ENCODE results near the gene CREB5.

Gene CREB5

GRCh38 chr7:28695300-28696295, 283.3 kb downstream of the CREB5 start:
- no peak for DNase-seq

DNA sequence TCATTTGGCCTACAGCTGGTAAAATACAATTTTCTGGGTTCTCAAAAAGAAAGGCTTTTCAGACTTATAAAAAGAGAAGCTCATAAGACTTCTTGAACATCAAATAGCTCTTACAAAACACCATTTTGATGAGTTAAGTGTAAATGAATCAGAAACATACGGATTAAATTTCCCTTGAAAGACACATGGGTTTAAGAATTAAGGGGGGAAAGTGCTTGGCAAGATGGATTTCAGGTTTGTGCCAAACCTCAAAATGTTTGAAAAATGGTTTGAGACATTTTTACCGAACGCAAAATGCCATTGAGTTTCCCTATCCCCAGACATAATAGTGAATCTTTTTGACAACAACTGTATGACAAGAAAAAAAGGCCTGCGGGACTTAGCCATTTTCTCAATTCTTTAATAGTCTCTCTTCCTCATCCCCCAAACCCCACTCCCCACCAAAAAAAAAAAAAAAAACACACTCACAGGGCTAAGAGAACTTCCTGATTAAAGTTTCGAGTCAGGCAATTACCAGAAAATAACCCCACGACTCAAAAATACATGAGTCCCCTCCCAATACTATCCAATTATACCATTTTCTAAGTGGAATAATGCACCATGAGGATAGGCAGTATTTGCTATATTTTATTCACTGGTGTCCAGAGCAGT, 285.7 kb downstream of the CREB5 start:
- DNase-seq = no peak

DNA sequence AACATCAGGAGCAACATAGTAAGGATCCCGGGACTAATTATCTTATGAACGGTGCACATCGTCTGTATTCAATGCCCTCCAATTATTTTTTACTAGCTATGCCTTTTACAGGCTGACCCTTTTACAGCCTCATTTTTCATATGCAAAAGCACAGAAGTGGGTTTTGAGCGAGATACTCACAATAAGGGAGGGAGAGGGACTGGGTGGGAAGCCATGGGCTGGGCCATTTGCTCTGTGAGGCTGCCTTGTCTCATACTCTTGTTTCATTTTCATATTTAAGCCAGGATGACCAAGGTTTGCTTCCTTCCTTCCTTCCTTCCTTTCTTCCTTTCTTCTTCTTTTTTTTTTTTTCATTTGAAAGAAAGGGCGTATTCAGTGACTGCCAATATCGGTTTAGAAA, 286.5 kb downstream of the CREB5 start:
- DNase-seq = no peak

DNA sequence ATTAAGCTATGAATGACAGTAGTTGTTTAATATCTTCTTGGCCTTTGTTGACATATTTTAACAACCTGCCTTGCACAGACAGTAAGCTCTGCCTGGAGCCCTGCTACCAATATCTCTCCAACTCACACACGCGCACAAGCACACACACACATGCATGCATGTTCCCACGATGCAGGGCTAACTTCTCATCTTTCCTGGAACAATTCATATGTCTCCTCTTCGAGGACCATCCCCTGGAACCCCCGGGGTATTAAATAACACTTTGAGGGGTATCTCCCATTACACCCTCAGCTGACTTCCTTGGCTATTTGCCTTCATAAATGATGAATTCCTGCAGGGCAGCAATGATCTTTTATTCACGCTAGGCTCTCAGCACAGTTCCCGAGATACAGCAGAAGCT, 287.8 kb downstream of the CREB5 start:
- no peak for DNase-seq

DNA sequence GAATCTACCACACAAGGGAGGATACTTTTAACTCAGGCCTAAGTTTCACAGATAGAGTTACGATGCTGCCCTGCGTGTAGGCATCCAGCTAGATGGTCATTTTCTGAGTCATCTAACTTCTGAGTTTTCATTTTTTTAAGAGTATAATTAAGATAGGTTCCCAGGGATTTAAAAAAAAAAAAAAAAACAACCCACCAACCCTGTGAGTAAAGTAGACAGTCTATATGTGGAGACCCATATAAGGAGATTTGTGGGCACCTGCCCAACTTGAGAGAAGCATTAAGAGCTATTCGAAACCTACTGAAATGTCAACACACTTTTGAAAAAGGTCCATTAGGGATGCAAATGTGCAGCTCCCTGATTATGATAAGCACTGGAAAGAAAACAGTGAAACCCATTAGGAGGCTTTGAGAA, 288.5 kb downstream of the CREB5 start:
- no peak for DNase-seq

DNA sequence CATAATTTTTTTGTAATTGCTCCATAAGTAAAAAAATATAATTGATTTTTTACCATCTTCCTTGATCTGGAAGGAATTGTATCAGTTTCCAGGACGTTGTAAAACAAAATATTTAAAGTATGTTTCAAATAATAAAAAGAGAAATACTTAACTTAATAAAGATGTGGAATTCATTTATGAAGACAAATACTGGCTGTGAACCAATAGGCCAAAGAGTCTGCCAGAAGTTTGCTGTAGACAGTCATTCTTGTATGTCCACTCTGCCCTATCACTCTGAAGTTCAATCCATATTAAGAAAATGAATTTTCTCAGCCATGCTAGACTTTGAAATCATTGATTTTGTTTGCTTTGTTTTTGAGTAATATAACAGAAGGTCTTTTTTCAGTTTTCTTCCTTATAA, 289.4 kb downstream of the CREB5 start:
- no peak for DNase-seq

- no peak for DNase-seq
These were observed 289.9 kb downstream of the CREB5 start for GRCh38 chr7:28702171-28702570.

DNA sequence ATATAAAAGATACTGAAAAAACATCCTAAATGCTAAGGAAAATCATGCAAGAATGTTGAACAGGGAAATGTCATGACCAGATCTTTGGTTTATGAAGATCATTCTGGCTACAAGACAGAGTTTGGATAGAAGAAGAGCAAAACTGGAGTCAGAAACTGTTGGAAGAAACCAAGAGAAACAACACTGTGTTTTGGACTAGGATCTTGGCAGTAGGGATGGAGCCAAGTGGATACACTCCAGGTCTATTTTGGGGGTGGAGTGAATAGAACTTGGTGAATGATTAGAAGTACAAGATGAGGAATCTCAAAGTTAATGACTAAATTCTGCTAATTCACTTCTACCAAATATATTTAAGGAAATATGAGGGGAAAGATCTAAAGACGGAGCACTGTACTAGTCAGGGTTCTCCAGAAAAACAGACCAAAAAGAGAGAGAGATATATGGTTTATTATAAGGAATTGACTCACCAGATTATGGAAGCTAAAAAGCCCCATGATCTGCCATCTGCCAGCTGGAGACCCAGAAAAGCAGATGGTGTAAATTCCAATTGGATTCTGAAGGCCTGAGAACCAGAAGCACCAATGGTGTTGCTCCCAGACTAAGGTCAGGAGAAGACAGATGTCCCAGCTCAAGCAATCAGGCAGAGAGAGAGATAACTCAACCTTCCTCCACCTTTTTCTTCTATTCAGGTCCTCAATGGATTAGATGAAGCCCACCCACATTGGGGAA, 290.9 kb downstream of the CREB5 start:
- no peak for DNase-seq

DNA sequence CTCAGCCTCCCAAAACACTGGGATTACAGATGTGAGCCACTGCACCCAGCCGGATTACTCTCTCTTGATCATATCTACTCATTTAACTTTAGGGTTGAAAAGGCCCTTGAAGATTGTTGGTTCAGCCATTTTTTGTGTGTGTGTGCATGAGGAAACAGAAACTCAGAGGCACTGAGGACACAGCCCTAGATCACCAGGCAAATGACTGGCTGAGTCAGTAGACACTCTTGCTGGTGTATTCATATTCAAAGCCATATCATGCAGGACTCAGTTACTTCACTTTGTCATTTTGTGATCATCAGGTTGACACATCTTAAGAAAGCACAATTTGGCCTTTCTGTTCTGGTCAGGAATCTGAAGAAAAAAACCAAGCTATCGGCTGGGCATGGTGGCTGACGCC, 292.4 kb downstream of the CREB5 start:
- DNase-seq = no peak

DNA sequence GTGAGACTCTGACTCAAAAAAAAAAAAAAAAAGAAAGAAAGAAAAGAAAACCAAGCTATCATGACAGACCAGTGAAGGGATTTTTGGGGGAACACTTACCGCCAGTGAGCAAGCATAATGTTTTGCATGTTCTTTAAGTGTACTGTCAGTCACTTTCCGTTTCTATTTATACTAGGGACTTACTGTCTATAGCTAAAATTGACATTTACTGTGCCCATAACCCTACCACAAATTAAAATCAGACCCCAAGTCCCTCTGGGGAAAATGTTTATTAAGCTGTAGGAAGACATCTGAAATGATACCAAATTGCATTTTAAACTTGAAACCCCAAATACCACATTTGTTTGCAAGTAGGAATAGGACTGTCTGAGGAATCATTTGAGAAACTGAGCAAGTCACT, 293.0 kb downstream of the CREB5 start:
- no peak for DNase-seq

DNA sequence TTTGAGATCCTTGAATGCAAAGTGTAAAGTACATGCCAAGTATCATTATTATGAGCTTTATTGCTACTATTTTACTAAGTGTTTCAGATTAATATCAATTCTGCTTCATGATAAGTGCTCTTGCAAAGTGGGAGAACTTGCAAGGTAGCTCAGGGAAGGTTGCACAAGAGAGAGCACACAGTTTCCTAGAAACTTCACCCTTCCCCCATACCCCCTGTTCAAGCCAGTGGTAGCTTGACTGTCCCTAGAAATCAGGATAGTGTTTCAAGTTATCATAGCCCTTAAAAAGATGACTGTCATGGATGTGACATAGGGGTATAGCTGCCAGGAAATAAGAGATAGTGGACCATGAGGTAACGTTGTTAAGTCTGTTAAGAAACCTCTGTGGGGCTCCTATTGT, 294.3 kb downstream of the CREB5 start:
- no peak for DNase-seq

DNA sequence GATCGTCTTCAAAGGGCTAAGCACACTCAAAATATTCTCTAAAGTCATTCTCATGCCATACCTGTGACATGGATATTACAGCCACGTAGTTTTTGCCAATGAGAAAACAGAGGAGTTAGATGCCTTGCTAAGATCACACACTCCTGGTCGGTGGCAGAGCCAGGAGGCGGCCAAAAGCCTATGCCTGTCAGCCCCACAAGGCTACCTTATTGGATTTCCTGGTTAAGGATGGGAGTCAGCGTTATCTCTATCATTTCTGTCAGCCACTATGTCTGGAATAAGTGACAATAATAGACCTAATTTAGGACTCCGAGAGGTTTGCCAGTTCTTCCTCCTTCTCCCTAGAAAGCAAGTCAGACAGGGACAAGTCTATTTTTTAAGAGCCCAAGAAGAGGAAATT, 295.0 kb downstream of the CREB5 start:
- no peak for DNase-seq

DNA sequence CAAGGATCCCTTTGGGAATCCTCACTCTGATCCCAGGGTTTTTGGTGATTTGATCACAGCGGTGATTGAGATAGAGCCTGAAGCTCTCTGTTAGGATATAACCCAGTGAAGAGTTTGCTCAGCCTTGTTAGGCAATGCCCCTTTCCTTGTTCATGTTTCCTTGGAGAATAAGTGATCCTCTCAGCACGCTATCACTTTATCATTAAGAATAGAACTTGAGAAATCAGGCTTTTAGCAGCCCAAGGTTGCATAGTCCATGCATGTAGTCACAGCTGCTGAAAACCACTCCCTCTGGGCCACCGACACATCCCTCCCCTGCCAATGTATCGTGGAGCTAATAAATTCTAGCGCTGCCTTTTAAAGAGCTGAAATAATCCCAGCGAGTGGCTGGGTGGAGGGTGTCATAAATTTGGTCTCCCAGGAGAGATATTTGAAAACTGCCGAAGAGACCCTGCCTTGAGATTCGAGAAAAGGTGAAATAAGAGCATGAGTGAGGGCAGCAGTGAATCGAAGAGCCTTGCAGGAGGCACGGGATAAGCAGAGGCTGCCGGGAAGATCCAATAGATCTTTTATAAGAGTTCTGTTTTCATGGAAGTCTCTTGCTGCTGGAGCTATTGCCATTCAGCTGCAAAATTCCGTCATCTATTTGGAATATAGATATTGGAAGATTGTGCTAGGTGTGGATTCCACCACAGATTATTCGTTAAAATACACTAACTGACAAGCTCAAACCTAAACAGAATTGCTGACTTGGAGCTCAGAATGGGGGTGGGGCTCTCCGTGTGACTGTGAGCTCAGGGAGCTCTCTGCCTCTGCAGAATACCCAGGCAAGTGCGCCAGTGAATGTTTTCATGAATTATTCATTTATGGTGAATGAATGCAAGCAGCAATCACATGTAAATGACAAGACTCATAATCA, 296.0 kb downstream of the CREB5 start:
- no peak for DNase-seq

- DNase-seq = no peak
These were observed 297.4 kb downstream of the CREB5 start for GRCh38 chr7:28709748-28710147.

- no peak for DNase-seq
These were observed 298.8 kb downstream of the CREB5 start for GRCh38 chr7:28711114-28711513.

GRCh38 chr7:28714459-28715120, 302.3 kb downstream of the CREB5 start:
- DNase-seq = no peak

DNA sequence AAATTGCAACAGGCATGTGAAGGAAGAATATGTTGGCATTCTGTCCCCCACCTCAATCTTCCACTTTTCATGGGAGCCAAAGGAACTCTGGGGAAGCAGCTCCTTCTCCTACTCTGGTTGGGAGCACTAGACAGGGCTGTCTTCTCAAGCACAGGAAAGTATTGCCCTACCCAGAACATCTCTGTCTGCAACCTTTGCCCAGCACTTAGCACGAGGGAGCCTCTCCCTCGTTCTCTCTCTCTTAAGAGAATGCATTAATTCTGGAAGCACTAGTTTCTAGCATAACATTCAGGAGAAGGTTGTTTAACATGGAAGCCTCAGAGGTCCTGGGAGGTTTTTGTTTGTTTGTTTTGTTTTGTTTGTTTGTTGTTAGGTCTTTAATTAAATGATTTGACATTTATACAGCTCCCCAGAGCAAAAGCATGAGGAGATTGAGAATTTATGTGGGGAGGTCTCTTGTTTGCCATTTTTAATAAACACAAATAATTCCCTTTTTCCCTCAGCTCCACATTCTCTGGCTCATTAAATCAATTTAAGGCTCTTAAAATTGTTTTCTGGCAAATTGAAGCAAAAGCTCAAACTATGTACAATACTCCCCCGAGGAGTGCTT, 305.2 kb downstream of the CREB5 start:
- no peak for DNase-seq

GRCh38 chr7:28718055-28718481, 305.8 kb downstream of the CREB5 start:
- no peak for DNase-seq

GRCh38 chr7:28718545-28718944, 306.2 kb downstream of the CREB5 start:
- DNase-seq = no peak

DNA sequence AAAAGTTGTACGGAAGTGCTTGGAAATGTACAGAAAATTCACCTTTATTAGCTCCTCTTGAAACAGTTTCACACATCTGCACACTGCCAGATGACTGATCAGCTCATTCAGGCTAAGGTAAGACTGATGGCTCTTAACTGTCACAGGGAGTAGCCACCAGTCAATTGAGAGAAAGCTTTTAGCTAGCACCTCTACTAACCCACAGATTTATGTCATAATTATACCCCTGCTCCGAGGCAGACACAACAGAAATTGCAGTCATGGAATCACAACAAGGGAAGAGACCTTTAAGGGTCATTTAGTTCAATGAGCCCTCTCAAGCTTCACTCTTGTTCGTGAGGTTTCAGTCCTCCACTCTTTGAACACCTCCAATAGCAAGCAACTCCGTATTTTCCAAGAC, 310.4 kb downstream of the CREB5 start:
- DNase-seq = no peak

DNA sequence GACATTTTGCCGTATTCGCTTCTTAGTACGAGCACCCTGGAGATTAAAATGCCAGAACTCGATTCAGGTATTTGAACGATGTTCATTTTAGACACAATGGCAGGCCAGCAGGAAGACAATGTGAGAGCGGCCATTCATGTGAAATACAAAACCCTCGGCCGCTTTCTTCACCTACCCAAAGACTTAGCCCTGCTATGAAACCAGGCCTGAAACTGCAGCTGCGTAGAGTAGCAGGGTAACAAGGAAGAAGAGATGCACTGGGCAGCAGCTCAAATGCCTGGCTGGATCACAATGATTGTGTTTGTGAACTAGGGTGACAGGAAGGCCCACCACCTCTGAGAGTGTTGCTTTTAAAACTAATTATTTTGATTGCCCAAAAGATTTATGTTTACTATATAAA, 311.0 kb downstream of the CREB5 start:
- DNase-seq = no peak

All from CD4-positive, alpha-beta T cell treated with Interferon alpha-2 for 1 hour (primary cell).